Duodenal mucosa (tissue), 2 donors: ENCODE measurements around the gene RCAN1.
"Not testable (repeated sequence)": the region's sequence is repeated elsewhere in the genome, so short reads cannot be mapped to it uniquely, and the experiment has no call there.

Experiments used
- H3K27ac ChIP-seq: one replicate; pipeline ENCODE4 v1.7.0; 2013; ENCODE audit warnings: low read depth, low read length
- H3K27me3 ChIP-seq, 2 donors: one replicate each; pipeline ENCODE4 v1.7.0; 2013; ENCODE audit warnings: low read length in 2 of 2, control low read depth in 1 of 2; ENCODE audit not compliant: insufficient read depth in 2 of 2, control insufficient read depth in 1 of 2
- H3K36me3 ChIP-seq, 2 donors: one replicate each; pipeline ENCODE4 v1.7.0; 2013; ENCODE audit warnings: low read length in 2 of 2, control low read depth in 1 of 2; ENCODE audit not compliant: insufficient read depth in 2 of 2, control insufficient read depth in 1 of 2
- H3K4me1 ChIP-seq, 2 donors: one replicate each; pipeline ENCODE4 v1.7.0; 2013; ENCODE audit warnings: low read length in 2 of 2, control low read depth in 1 of 2; ENCODE audit not compliant: insufficient read depth in 2 of 2, control insufficient read depth in 1 of 2
- H3K4me3 ChIP-seq, 2 donors: one replicate each; pipeline ENCODE4 v1.7.0; 2013; ENCODE audit warnings: low read length in 2 of 2, low read depth in 1 of 2
- H3K9ac ChIP-seq, 2 donors: one replicate each; pipeline ENCODE4 v1.7.0; 2013; ENCODE audit warnings: low read length in 2 of 2, low read depth in 1 of 2
- H3K9me3 ChIP-seq, 2 donors: one replicate each; pipeline ENCODE4 v1.7.0; 2013; ENCODE audit warnings: low read length in 2 of 2, control low read depth in 1 of 2; ENCODE audit not compliant: control insufficient read depth in 1 of 2

RCAN1 gene

DNA sequence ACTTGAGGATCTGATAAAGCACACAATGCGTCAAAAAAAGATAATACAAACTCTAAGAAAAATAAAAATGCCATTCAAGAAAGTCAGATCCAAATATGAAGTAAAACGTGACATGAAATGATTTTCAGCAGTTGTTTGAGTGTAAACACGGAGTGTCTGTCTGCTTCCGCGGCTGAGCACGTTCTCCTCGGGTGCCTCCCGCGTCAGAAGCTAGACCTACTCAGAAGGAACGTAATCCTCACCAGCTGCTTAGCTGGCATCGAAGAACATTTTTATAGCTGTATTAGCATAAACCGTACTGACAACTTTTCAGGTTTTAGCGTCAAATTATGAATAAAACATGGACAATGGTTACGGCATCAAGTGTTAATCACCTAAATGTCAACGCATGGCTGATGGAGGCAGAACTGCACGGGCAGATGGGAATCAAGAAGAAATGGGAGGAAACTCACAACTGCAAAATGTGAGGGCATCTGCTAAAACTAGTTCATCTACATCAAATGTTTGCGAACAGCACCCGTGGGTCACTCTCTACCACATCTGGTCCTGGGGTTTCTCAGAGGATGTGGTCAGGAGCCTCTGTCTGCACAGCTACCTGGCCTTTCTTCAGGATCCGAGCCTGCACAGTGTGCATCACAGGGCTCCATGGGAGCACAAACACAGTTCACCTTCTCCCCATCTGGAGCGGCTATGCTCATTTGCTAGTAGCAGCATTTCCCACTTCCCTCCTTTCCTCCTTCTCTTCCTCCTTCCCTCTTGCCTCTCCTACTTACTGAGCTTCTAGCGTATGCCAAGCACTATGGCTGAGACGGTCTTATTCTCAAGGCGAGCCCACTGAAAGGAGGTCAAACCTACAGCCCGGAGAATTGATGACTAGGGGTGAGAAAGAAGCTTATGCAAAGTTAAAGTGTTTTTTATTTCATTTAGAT is 40.0 kb downstream of the RCAN1 start:
- H3K4me1 ChIP-seq, result peaks cover 2 to 5% of the 10 kb centered on the region in 2 donors
- H3K36me3 ChIP-seq, result no peaks in the 10 kb centered on the region
- no peak overlapping the region for H3K4me3 ChIP-seq
- no peaks in the 10 kb centered on the region for H3K27me3 ChIP-seq
- no peaks in the 10 kb centered on the region for H3K9me3 ChIP-seq
- H3K9ac ChIP-seq, result no peak overlapping the region
- no peak overlapping the region for H3K27ac ChIP-seq

DNA sequence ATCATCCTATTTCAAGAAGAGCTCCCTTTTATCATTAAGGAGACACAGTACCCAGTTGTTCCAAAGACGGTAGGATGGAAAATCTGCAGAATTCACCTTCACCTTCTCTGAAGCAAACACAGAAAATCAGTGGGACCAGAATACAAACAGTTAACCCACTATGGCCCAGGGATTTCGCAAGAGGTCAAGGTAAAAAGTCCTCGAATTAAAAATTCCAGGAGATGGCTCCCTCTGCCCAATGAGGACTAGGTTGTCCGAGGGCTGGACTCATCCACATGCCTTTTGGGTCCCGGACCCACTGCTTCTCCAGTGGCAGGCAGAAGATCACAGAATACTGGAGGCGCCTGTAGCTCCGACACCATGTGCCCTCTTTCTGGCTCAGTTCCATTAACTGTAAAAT is 42.9 kb downstream of the RCAN1 start:
- Histone ChIP-seq H3K27ac (no peak overlapping the region), H3K27me3 (no peaks in the 10 kb centered on the region), H3K36me3 (no peaks in the 10 kb centered on the region), H3K4me1 (peaks cover 8 to 10% of the 10 kb centered on the region in 2 donors), H3K4me3 (no peak overlapping the region), H3K9ac (no peak overlapping the region), H3K9me3 (no peaks in the 10 kb centered on the region)

- H3K9me3 ChIP-seq, result no peaks in the 10 kb centered on the region
- no peaks in the 10 kb centered on the region for H3K36me3 ChIP-seq
- H3K27ac ChIP-seq, result no peak overlapping the region
- no peak overlapping the region for H3K4me3 ChIP-seq
- peaks cover 8 to 10% of the 10 kb centered on the region in 2 donors for H3K4me1 ChIP-seq
- H3K9ac ChIP-seq, result no peak overlapping the region
- H3K27me3 ChIP-seq, result no peaks in the 10 kb centered on the region
These were observed 44.6 kb downstream of the RCAN1 start for GRCh38 chr21:34570313-34570712.

DNA sequence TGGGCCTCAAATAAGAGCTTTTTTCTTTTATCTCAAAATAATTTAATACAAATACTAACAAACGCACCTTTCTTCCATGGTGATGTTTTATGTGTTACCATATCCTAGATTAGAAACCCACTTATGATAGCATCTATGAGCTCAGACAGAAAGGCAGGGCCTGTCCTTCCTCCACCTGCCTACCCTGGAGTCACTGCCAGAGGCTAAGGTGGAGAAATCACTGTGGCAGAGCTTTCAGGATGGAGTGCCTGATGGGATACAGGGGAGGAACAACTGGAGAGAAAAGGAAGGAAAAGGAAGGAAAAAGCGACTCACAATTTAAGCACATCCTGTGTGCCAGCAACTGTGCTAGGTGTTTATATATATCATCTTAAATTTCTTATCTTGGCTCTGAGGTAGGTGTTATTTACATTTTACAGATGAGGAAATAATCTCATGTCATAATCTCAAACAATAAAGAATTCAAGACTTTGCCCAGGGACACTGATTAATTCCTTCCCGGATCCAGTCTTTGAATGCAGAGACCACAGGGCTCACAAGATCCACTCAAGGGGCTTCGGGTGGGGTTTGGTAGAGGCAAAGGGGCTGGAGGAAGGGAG is 45.4 kb downstream of the RCAN1 start:
- Histone ChIP-seq H3K9ac (no peak overlapping the region), H3K27ac (no peak overlapping the region), H3K4me1 (peaks cover 7 to 8% of the 10 kb centered on the region in 2 donors)

GRCh38 chr21:34568801-34569200 is 46.1 kb downstream of the RCAN1 start:
- H3K9me3 ChIP-seq, H3K36me3 ChIP-seq, H3K27me3 ChIP-seq, H3K27ac ChIP-seq, H3K4me1 ChIP-seq, H3K4me3 ChIP-seq, H3K9ac ChIP-seq: not testable (repeated sequence)

More for the DNA sequence above, 45.4 kb downstream of the RCAN1 start:
- no peaks in the 10 kb centered on the region for H3K9me3 ChIP-seq
- H3K27me3 ChIP-seq, result no peaks in the 10 kb centered on the region
- no peaks in the 10 kb centered on the region for H3K36me3 ChIP-seq
- no peak overlapping the region for H3K4me3 ChIP-seq

- Histone ChIP-seq H3K27me3 (no peaks in the 10 kb centered on the region), H3K9ac (no peak overlapping the region), H3K36me3 (no peaks in the 10 kb centered on the region), H3K27ac (no peak overlapping the region), H3K4me1 (peaks cover 7 to 8% of the 10 kb centered on the region in 2 donors), H3K4me3 (no peak overlapping the region), H3K9me3 (no peaks in the 10 kb centered on the region)
These were observed 47.2 kb downstream of the RCAN1 start for GRCh38 chr21:34567604-34568155.

GRCh38 chr21:34565238-34565637 is 49.7 kb downstream of the RCAN1 start:
- Histone ChIP-seq H3K4me3 (no peak overlapping the region), H3K4me1 (peaks cover 7 to 8% of the 10 kb centered on the region in 2 donors), H3K27me3 (no peaks in the 10 kb centered on the region), H3K36me3 (no peaks in the 10 kb centered on the region), H3K9me3 (no peaks in the 10 kb centered on the region), H3K27ac (no peak overlapping the region), H3K9ac (no peak overlapping the region)

DNA sequence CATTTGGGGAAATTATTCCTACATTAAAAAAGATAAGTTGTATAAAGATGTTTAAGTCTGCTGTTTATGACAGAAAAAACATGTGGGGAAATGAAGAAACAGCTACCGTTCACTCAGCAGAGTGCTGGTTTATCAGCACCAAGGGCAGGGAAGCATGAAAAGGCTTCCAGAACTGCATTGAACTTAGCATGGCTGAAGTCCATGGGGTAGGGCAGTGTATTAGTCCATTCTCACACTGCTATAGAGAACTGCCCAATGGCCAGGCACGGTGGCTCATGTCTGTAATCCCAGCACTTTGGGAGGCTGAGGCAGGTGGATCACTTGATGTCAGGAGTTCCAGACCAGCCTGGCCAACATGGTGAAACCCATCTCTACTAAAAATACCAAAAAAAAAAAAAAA is 51.5 kb downstream of the RCAN1 start:
- H3K4me1 ChIP-seq, H3K36me3 ChIP-seq, H3K27ac ChIP-seq, H3K4me3 ChIP-seq, H3K9me3 ChIP-seq, H3K9ac ChIP-seq, H3K27me3 ChIP-seq: not testable (repeated sequence)

GRCh38 chr21:34561806-34562205 is 53.1 kb downstream of the RCAN1 start:
- H3K9me3 ChIP-seq, result no peaks in the 10 kb centered on the region
- no peak overlapping the region for H3K9ac ChIP-seq
- no peaks in the 10 kb centered on the region for H3K36me3 ChIP-seq
- no peaks in the 10 kb centered on the region for H3K4me1 ChIP-seq
- H3K27ac ChIP-seq, result no peak overlapping the region
- no peaks in the 10 kb centered on the region for H3K27me3 ChIP-seq
- H3K4me3 ChIP-seq, result no peak overlapping the region

GRCh38 chr21:34560609-34561008 is 54.3 kb downstream of the RCAN1 start:
- Histone ChIP-seq H3K36me3 (no peaks in the 10 kb centered on the region), H3K9ac (no peak overlapping the region), H3K4me1 (no peaks in the 10 kb centered on the region), H3K4me3 (no peak overlapping the region), H3K27me3 (no peaks in the 10 kb centered on the region), H3K9me3 (no peaks in the 10 kb centered on the region), H3K27ac (no peak overlapping the region)
